Jurkat, Clone E6-1 (cell line): ENCODE results near the gene LIFR.

Source experiments
- DNase-seq: peaks from one replicate; pipeline ENCODE4 v3.0.0-alpha.2; 2011; ENCODE audit warnings: low read depth, low spot score
- H3K4me3 ChIP-seq: 2 replicates; pipeline ENCODE4 v1.5.1; 2011; ENCODE audit warnings: mild to moderate bottlenecking, low read length, control low read depth, moderate library complexity

The LIFR gene

GRCh38 chr5:38473008-38473407, 83.4 kb downstream of the LIFR start:
- DNase-seq: no peak
- H3K4me3 ChIP-seq: no peak overlapping the region

- DNase-seq: no peak
- no peak overlapping the region for H3K4me3 ChIP-seq
Observed at GRCh38 chr5:38472541-38472940, 83.9 kb downstream of the LIFR start.

- H3K4me3 ChIP-seq: no peak overlapping the region
Observed at GRCh38 chr5:38471709-38472108, 84.7 kb downstream of the LIFR start.

GRCh38 chr5:38469707-38470267, 86.7 kb downstream of the LIFR start:
- DNase-seq: no peak
- no peak overlapping the region for H3K4me3 ChIP-seq

More at GRCh38 chr5:38471709-38472108, 84.7 kb downstream of the LIFR start:
- no peak for DNase-seq

DNA sequence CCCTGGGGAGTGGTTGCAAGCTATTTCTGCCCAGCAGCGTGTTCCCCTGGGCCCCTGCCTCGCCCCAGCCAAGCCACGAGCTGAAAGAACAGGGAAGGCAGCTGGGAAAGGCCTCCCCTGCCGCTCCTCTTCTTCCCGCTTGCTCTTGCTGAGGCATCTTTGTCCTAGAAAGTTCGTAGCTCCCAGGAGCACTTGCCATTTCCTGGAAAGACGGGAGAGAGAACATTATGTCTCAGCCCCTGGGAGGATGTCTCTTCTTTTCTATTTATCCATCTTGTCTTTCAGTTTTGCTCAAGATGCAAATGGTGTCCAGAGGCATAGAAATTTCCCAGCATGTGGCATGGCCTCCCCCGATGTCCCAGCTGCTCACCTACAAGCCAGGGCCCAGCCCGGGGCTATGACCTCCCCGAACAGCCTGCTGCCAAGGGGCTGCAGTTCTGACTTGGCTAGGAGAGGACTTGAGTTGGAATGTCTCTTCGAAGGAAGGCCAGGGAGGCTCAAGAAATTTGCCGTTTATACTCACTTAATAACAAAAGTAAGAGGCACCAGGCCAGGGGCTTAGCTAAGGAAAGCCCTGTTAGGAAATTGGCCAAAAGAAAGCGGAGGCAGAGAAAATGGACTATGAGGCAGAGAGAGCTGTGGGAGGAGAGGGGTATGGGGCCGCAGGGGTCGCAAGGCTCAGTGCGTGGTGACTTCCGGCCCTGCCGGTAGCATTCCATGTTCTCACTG, 87.3 kb downstream of the LIFR start:
- no peak overlapping the region for H3K4me3 ChIP-seq
- no peak for DNase-seq

GRCh38 chr5:38468202-38468673, 88.2 kb downstream of the LIFR start:
- DNase-seq: no peak
- H3K4me3 ChIP-seq: no peak overlapping the region

- no peak overlapping the region for H3K4me3 ChIP-seq
- DNase-seq: no peak
Observed at GRCh38 chr5:38467353-38468040, 88.9 kb downstream of the LIFR start.

GRCh38 chr5:38466424-38467189, 89.8 kb downstream of the LIFR start:
- no peak for DNase-seq
- H3K4me3 ChIP-seq: no peak overlapping the region

- DNase-seq: no peak
Observed at GRCh38 chr5:38465702-38466423, 90.6 kb downstream of the LIFR start.

DNA sequence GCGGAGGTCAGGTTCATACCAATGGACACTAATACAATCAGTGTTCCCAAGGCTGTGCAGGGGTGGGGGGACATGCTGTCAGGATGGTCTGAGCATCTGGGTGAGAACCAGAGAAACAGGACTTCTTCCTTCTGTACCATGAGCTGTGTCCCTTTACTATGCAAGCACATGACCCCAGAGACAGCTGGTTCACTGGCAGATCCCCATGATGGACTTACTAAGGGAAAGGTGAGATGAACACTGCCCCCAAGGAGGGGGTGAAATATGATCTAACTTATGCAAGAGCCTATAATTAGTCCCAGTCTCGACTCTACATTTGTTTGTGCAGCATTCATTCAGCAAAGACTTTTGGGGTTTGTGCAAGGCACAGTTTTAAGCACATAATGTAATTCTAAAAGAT, 91.4 kb downstream of the LIFR start:
- DNase-seq: no peak
- no peak overlapping the region for H3K4me3 ChIP-seq

More at GRCh38 chr5:38465702-38466423, 90.6 kb downstream of the LIFR start:
- no peak overlapping the region for H3K4me3 ChIP-seq

DNA sequence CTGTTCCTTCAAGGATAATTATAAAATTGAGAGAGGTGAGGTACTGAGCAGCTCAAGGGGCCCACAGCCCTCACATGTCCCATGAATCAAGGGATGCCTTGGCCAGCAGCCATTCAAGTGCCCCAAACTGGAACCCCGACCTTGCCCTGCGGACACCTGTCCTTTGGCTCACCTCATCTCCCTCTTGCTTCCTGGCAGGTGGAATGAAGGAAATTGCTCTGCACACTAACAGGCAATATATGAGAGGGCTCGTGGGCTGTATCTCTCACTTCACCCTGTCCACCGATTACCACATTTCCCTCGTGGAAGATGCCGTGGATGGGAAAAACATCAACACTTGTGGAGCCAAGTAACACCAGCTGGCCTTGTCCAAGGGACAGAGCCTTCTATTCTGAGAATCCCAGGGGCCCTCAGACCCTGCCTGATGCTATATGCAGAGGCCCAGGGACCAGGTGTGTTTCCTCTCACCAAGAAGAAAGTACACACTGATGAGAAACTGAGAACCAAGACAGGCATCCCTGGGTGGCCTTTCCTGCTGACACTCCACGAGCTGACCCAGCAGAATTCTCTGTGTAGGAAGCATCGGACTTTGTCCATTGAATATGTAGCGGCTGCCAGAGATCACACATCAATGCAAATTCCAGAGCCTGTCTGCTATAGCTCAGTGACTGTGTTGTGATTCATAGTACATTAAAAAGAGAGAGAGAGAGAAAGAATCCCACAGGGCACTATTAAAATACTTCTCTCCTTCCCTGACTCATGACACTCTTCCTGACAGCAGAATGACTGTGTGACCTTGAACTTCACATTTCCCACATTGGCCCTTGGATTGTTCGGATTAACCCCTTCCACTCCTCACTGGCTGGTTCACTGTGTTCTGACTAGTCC, 92.6 kb downstream of the LIFR start:
- DNase-seq: no peak
- H3K4me3 ChIP-seq: no peak overlapping the region

DNA sequence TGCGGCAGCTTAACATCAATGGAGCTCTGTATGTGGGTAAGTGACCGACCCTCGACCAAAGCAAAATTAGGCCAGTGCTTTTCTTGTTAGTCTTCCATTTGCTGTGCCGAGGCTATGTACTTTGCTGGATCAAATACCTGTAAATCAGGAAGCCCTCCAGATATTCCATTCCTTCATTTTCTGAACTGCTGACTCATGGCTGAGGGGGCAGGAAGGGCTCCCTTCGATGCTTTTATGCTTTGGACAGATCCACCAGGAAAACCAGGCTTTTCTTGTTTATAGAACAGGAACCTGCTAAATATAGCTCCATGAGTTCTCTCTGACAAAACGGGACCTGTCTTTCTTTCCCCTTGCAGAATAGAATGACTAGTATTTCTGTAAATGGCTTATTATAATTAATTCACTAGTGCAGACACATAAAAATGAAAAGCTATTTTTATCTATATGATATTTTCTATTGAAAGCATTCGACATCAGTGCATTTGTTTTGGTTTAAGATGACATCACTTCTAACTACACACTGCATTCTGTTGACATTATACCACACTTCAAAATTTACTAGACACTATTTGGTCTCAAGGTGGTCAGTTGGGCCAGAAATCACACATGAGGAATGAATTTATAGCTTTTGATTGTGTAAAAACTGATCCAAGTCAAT, 93.3 kb downstream of the LIFR start:
- DNase-seq: no peak
- H3K4me3 ChIP-seq: no peak overlapping the region

DNA sequence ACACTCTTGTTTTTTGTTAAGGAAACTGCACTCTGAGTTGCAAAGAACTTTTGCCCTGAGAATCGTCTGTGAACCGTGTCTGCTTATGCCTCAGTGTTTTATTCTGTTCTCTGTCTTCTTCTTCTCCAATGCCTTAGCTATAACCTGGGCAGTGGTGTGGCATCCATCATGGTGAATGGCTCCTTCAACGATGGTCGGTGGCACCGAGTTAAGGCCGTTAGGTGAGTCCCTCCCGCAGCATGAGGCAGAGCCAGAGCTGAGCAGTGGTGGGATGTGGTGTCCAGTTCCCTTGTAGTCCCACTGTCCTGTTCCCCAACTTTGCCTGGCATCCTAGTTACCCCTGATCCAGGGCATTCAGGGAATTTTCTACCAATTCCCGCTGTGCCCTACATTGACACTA, 98.3 kb downstream of the LIFR start:
- DNase-seq: no peak
- H3K4me3 ChIP-seq: no peak overlapping the region

- DNase-seq: no peak
- H3K4me3 ChIP-seq: no peak overlapping the region
Observed at GRCh38 chr5:38456657-38457399, 99.6 kb downstream of the LIFR start.

- DNase-seq: no peak
- H3K4me3 ChIP-seq: no peak overlapping the region
Observed at GRCh38 chr5:38455796-38456330, 100.6 kb downstream of the LIFR start.

DNA sequence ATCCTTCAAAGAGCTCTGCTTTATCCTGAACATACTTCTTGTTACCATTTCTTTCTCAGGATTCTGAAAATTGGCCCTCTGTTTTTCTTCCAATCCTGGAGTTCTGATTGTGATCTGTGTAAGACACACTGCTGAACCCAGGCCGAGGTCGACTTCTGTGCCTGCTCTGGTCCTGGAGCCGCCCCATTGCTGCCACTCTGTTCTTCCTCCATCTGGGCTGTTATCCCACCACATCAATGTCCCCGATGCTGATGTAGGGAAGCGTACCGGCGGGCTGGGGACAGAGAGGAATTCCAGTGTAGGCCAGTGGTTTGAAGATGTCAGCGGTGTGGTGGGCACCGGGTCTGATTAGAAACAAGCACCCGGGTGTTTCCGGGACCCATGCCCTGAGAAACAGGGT, 102.5 kb downstream of the LIFR start:
- DNase-seq: no peak
- no peak overlapping the region for H3K4me3 ChIP-seq

DNA sequence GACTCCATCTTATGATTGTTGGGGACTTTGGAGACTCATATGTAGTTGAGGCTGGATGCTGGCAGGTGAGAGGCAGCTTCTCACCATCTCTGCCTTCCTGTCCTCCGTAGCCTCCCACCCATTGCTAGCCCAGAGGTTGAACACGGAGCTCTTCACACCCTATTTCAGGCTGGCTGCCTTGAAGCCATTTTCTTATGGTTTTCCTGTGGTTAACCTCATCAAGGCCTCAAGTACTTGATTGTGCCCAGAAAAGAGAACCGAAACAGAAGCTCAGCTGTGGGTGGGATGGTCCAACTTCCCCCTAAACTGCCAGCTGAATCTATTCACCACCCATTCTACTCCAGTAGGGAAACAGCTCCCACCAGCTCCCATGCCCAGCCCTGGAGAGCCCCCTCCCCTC, 102.9 kb downstream of the LIFR start:
- no peak overlapping the region for H3K4me3 ChIP-seq
- DNase-seq: peak; percentile 95
